Activated CD8-positive, alpha-beta T cell treated with anti-CD3 and anti-CD28 coated beads for 36 hours (primary cell): Measurements from ENCODE around the gene C7orf57. TPM values are rescaled to one million over a fixed set of nuclear protein-coding genes. Genes with fewer than 3 reads are reported as not detected.

Source experiments
- ATAC-seq: fragments of 200-7000 bp; cut with Tn5 transposase; one replicate; pipeline ENCODE4 v1.10.0; 2021; ENCODE audit warnings: mild to moderate bottlenecking, moderate library complexity
- CTCF ChIA-PET: fragments of 350-600 bp; sonication (Branson Sonifier 250); formaldehyde crosslinking; loops from one replicate; lab custom pipeline; 2021; ENCODE audit warnings: antibody characterized with exemption; lab: Charles Lee
- POLR2A ChIA-PET: fragments of 350-600 bp; sonication (Branson Sonifier 250); formaldehyde crosslinking; loops from one replicate; lab custom pipeline; 2021; ENCODE audit warnings: antibody characterized with exemption; lab: Charles Lee
- DNase-seq: peaks from one replicate; pipeline ENCODE4 v3.0.0-alpha.2; 2020
- H3K27ac Mint-ChIP-seq: one replicate; pipeline ENCODE4 v1.8.0; 2021; ENCODE audit warnings: mild to moderate bottlenecking, mixed read lengths
- H3K27me3 Mint-ChIP-seq: one replicate; pipeline ENCODE4 v1.8.0; 2021; ENCODE audit warnings: mixed read lengths
- H3K36me3 Mint-ChIP-seq: one replicate; pipeline ENCODE4 v1.8.0; 2021; ENCODE audit warnings: low read depth, mixed read lengths
- H3K4me1 Mint-ChIP-seq: one replicate; pipeline ENCODE4 v1.8.0; 2021; ENCODE audit warnings: low read depth, mixed read lengths
- H3K4me3 Mint-ChIP-seq: one replicate; pipeline ENCODE4 v1.8.0; 2021; ENCODE audit warnings: mild to moderate bottlenecking, moderate library complexity, mixed read lengths
- H3K9me3 Mint-ChIP-seq: one replicate; pipeline ENCODE4 v1.8.0; 2021; ENCODE audit warnings: mixed read lengths
- intact Hi-C: fragments of 100-400 bp; cut with micrococcal nuclease; formaldehyde crosslinking; loops from one replicate; pipeline ENCODE4 v1.10.0; 2022
- total RNA-seq, 2 experiments: library from RNA; stranded (reverse); gene quantifications; one replicate each; pipeline ENCODE4 v1.2.3, GENCODE V29; 2021
- TF ChIP-seq, protein P1 (sequence below): fragments of 200-600 bp; IDR thresholded peaks from one replicate; pipeline ENCODE4 v1.8.0; 2022; ENCODE audit warnings: antibody characterized with exemption, mild to moderate bottlenecking

C7orf57 gene
- total RNA-seq, 2 experiments from 2014 or later: 0.74 to 0.83 TPM

DNA sequence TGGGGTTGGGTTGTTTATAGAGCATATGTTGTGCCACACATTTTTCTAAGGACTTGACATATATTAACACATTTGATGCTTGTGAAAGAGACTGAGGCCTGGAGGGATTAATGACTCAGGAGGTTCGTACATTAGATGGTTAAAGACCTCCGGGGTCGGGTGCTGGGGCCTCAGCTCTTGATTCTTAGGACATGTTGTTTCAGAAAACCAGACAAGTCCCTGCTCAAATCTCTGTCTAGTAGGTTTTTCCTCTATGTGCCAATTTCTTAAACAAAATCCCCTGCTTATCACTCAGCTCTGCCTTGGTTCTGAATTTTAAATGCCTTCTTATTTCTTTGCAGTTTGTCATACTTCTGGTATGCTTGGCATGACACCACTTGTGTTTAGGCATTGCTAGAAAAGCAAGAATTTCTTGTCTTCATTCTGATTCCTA is 59.5 kb downstream of the C7orf57 start:
- H3K27me3 Mint-ChIP-seq: no peaks in the 10 kb centered on the region
- TF ChIP-seq, protein P1, sequence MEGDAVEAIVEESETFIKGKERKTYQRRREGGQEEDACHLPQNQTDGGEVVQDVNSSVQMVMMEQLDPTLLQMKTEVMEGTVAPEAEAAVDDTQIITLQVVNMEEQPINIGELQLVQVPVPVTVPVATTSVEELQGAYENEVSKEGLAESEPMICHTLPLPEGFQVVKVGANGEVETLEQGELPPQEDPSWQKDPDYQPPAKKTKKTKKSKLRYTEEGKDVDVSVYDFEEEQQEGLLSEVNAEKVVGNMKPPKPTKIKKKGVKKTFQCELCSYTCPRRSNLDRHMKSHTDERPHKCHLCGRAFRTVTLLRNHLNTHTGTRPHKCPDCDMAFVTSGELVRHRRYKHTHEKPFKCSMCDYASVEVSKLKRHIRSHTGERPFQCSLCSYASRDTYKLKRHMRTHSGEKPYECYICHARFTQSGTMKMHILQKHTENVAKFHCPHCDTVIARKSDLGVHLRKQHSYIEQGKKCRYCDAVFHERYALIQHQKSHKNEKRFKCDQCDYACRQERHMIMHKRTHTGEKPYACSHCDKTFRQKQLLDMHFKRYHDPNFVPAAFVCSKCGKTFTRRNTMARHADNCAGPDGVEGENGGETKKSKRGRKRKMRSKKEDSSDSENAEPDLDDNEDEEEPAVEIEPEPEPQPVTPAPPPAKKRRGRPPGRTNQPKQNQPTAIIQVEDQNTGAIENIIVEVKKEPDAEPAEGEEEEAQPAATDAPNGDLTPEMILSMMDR: no peak
- H3K27ac Mint-ChIP-seq: peak overlapping the region; percentile 97
- ChIA-PET CTCF (interaction anchor here (1.7 to 2.0 kb wide), 3 partner anchors 11 to 106 kb away, joined by 3 to 8 read pairs (median 6); no protein-coding TSS in a partner anchor), POLR2A (interaction anchor here (1.1 to 2.2 kb wide), 3 partner anchors 10 to 117 kb away, joined by 3 to 6 read pairs (median 5); no protein-coding TSS in a partner anchor)
- ATAC-seq (no peak), DNase-seq (no peak)
- H3K36me3 Mint-ChIP-seq: peaks cover 92% of the 10 kb centered on the region
- no peak overlapping the region for H3K4me3 Mint-ChIP-seq
- intact Hi-C loops: no loop called here
- H3K4me1 Mint-ChIP-seq: peaks cover 76% of the 10 kb centered on the region
- H3K9me3 Mint-ChIP-seq: no peaks in the 10 kb centered on the region

DNA sequence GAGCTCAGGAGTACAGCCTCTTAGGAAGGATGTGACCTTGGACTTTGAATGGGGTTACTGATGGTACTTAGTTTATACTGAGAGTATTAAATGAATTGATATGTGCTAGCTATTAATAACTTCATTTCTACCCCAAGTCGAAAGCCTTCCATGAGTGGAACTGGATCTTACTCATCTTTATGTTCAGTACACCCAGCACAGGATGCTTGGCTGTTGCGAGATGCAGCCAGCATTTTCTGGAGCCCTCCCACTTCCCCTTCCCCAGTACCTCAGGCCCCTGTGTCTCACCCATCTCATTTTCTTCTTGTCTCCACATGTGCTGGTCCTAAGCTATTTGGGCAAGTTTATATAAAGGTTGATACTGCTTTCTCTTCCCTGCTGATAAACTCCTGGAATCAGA is 60.9 kb downstream of the C7orf57 start:
- DNase-seq (peak; percentile 51), ATAC-seq (peak; percentile 50)
- peak overlapping the region; percentile 97 for H3K27ac Mint-ChIP-seq
- H3K4me3 Mint-ChIP-seq: peak overlapping the region; percentile 47
- POLR2A ChIA-PET: interaction anchor here (0.7 to 2.2 kb wide), 6 partner anchors 11 to 1460 kb away, joined by 3 to 6 read pairs (median 4); no protein-coding TSS in a partner anchor
- intact Hi-C loops: no loop called here
- no peaks in the 10 kb centered on the region for H3K27me3 Mint-ChIP-seq
- peaks cover 67% of the 10 kb centered on the region for H3K4me1 Mint-ChIP-seq
- H3K36me3 Mint-ChIP-seq: peaks cover 79% of the 10 kb centered on the region
- CTCF ChIA-PET: interaction anchor here (0.7 to 2.0 kb wide), 7 partner anchors 8 to 127 kb away, joined by 3 to 8 read pairs (median 6); no protein-coding TSS in a partner anchor
- H3K9me3 Mint-ChIP-seq: no peaks in the 10 kb centered on the region
- TF ChIP-seq, protein P1: no peak

DNA sequence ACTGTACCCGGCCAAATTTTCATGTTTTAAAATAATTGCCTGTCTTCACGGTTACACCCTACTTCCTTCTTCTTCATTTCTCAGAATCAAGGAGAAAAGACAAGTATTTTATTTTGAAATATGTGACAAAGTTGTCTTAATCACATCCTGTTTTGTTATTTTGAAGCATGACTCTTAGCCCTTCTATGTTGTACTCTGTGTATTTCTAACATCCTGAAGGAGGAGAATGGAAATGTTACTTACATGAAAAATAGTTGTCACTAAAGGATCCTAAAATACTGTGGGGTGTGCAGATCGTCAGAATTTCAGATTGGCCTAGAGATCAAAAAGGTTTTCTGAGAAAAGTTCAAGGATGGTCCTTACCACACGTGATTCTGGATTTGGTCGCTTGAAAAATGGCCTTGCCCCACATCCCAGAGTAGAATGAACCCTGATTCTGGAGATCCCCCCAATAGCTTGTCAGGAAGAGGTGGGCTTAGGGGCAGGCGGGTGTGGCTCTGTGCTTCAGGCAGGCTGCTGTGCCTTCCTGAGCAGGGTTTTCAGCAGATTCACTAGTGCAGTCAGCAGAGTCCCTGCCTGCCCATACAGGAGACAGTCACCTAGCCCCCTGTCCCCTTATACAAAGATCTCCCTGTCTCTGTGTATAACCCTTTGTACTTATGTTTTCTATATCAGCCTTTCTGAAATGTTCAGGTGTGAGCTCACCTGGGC is 62.3 kb downstream of the C7orf57 start:
- H3K4me1 Mint-ChIP-seq: peaks cover 60% of the 10 kb centered on the region
- peak; percentile 53 for DNase-seq
- peak overlapping the region; percentile 97 for H3K27ac Mint-ChIP-seq
- H3K4me3 Mint-ChIP-seq: peak overlapping the region; percentile 70
- peak; percentile 68 for ATAC-seq
- H3K9me3 Mint-ChIP-seq: no peaks in the 10 kb centered on the region
- H3K36me3 Mint-ChIP-seq: peaks cover 77% of the 10 kb centered on the region
- POLR2A ChIA-PET: interaction anchor here (1.1 to 1.6 kb wide), 3 partner anchors 9 to 120 kb away, joined by 3 to 5 read pairs (median 4); no protein-coding TSS in a partner anchor
- intact Hi-C loops: no loop called here
- TF ChIP-seq, protein P1: no peak
- no peaks in the 10 kb centered on the region for H3K27me3 Mint-ChIP-seq
- CTCF ChIA-PET: interaction anchor here (1.0 to 2.2 kb wide), 2 partner anchors 13 to 106 kb away, joined by 4 to 9 read pairs; no protein-coding TSS in a partner anchor

DNA sequence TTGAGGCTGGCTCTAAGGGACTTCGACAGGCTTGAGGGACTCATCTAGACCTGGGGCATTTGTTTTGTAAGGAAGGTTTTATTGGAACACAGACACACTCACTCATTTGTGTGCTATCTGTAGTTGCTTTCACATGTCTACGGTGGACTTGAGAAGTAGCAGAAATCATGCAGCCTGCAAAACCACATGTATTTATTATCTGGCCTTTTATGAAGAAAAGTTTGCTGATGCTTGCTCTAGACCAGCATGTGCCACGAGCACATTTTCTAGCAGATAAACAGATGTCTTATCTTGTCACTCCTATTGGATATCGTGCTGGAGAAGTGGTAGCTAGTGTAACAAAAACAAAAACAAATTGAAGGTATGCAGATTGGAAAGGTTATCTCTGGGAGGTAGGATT is 63.5 kb downstream of the C7orf57 start:
- Mint-ChIP-seq H3K9me3 (no peaks in the 10 kb centered on the region), H3K27ac (peak overlapping the region; percentile 97), H3K27me3 (no peaks in the 10 kb centered on the region), H3K4me3 (no peak overlapping the region), H3K4me1 (peaks cover 58% of the 10 kb centered on the region), H3K36me3 (peaks cover 74% of the 10 kb centered on the region)
- ChIA-PET CTCF (interaction anchor here (1.0 to 2.2 kb wide), 3 partner anchors 10 to 130 kb away, joined by 3 to 9 read pairs (median 3); no protein-coding TSS in a partner anchor), POLR2A (interaction anchor here (0.6 to 1.6 kb wide), 4 partner anchors 10 to 625 kb away, joined by 3 to 5 read pairs (median 4); no protein-coding TSS in a partner anchor)
- ATAC-seq (no peak), DNase-seq (no peak)
- TF ChIP-seq, protein P1: no peak
- intact Hi-C loops: no loop called here
